Right atrium auricular region (tissue), 2 donors: ENCODE data around the gene CACNB4. TPM values are rescaled to one million over a fixed set of nuclear protein-coding genes. Genes with fewer than 3 reads are reported as not detected.

Source experiments
- DNase-seq: peaks from one replicate; pipeline ENCODE4 v3.0.0-alpha.2; 2019; ENCODE audit warnings: low spot score
- H3K27ac ChIP-seq, 2 donors: fragments of 200-600 bp; sonication (generic); 1 replicate in 1 of 2; 2 replicates in 1 of 2; pipeline ENCODE4 v1.5.1; 2016 to 2019
- H3K27me3 ChIP-seq, 2 donors: fragments of 200-600 bp; sonication (generic); one replicate each; pipeline versions ENCODE4 v1.5.1 to v1.6.0; 2017 to 2019
- H3K36me3 ChIP-seq: fragments of 200-600 bp; sonication (generic); one replicate; pipeline ENCODE4 v1.5.1; 2016
- H3K4me1 ChIP-seq, 2 donors: fragments of 200-600 bp; sonication (generic); one replicate each; pipeline versions ENCODE4 v1.5.1 to v1.6.0; 2017 to 2019
- H3K4me3 ChIP-seq, 2 donors: fragments of 200-600 bp; sonication (generic); 1 replicate in 1 of 2; 2 replicates in 1 of 2; pipeline ENCODE4 v1.5.1; 2017 to 2019; ENCODE audit warnings: mild to moderate bottlenecking in 1 of 2, moderate library complexity in 1 of 2
- H3K9me3 ChIP-seq, 2 donors: fragments of 200-600 bp; sonication (generic); one replicate each; pipeline ENCODE4 v1.5.1; 2019
- CTCF ChIP-seq, 2 donors: fragments of 200-600 bp; sonication (generic); IDR thresholded peaks; one replicate each; pipeline ENCODE4 v1.5.1; 2019; ENCODE audit warnings: antibody characterized with exemption in 2 of 2
- total RNA-seq, 2 donors: library from RNA; depleted of rRNA; stranded (reverse); fragments of >200 nt; gene quantifications; one replicate each; pipeline ENCODE4 v1.1.0, GENCODE V29; 2016

Gene CACNB4
- total RNA-seq, 2 donors from 2014 or later = 0.37 to 0.90 TPM

- no peak for TF ChIP-seq CTCF (IDR thresholded peaks at IDR 0.05)
- no peaks in the 10 kb centered on the region for H3K4me1 ChIP-seq
- no peak for DNase-seq
These were observed 79.1 kb downstream of the CACNB4 start for GRCh38 chr2:152019732-152020131.

GRCh38 chr2:152016181-152017120, 82.4 kb downstream of the CACNB4 start:
- no peak for DNase-seq
- Histone ChIP-seq H3K27ac (no peak overlapping the region), H3K4me1 (no peaks in the 10 kb centered on the region), H3K9me3 (no peaks in the 10 kb centered on the region), H3K27me3 (no peaks in the 10 kb centered on the region), H3K4me3 (no peak overlapping the region), H3K36me3 (no peaks in the 10 kb centered on the region)
- TF ChIP-seq CTCF (IDR thresholded peaks at IDR 0.05) = no peak

More at GRCh38 chr2:152019732-152020131, 79.1 kb downstream of the CACNB4 start:
- no peaks in the 10 kb centered on the region for H3K27me3 ChIP-seq
- no peaks in the 10 kb centered on the region for H3K9me3 ChIP-seq
- no peak overlapping the region for H3K4me3 ChIP-seq
- H3K27ac ChIP-seq = no peak overlapping the region
- no peaks in the 10 kb centered on the region for H3K36me3 ChIP-seq

GRCh38 chr2:152015552-152015951, 83.3 kb downstream of the CACNB4 start:
- H3K27ac ChIP-seq = no peak overlapping the region
- H3K27me3 ChIP-seq = no peaks in the 10 kb centered on the region
- DNase-seq = no peak
- no peaks in the 10 kb centered on the region for H3K9me3 ChIP-seq
- no peaks in the 10 kb centered on the region for H3K36me3 ChIP-seq
- H3K4me1 ChIP-seq = no peaks in the 10 kb centered on the region
- no peak for TF ChIP-seq CTCF (IDR thresholded peaks at IDR 0.05)
- H3K4me3 ChIP-seq = no peak overlapping the region

GRCh38 chr2:152012697-152013096, 86.1 kb downstream of the CACNB4 start:
- Histone ChIP-seq H3K27me3 (no peaks in the 10 kb centered on the region), H3K27ac (no peak overlapping the region), H3K36me3 (no peaks in the 10 kb centered on the region), H3K9me3 (no peaks in the 10 kb centered on the region), H3K4me1 (no peaks in the 10 kb centered on the region), H3K4me3 (no peak overlapping the region)
- no peak for TF ChIP-seq CTCF (IDR thresholded peaks at IDR 0.05)
- DNase-seq = no peak

- Histone ChIP-seq H3K4me3 (no peak overlapping the region), H3K9me3 (no peaks in the 10 kb centered on the region), H3K4me1 (no peaks in the 10 kb centered on the region), H3K27ac (no peak overlapping the region), H3K36me3 (no peaks in the 10 kb centered on the region), H3K27me3 (no peaks in the 10 kb centered on the region)
- DNase-seq = no peak
- no peak for TF ChIP-seq CTCF (IDR thresholded peaks at IDR 0.05)
These were observed 87.1 kb downstream of the CACNB4 start for GRCh38 chr2:152011724-152012123.
